K562 (cell line): ENCODE measurements around the gene DAB2IP.

Experiments
- RBBP5 ChIP-seq: fragments of 200-600 bp; sonication (generic); IDR thresholded peaks from 2 replicates; pipeline ENCODE4 v1.6.1; 2012; ENCODE audit warnings: borderline replicate concordance, mild to moderate bottlenecking, low read length, control low read depth, inconsistent platforms; ENCODE audit not compliant: insufficient read depth, poor library complexity, severe bottlenecking
- SPI1 ChIP-seq: IDR thresholded peaks from 2 replicates; pipeline ENCODE4 v1.6.1; 2011; ENCODE audit warnings: low read depth, low read length, control low read depth, borderline replicate concordance
- TF ChIP-seq, protein P1 (sequence below): sonication (generic); formaldehyde crosslinking; IDR thresholded peaks from 2 replicates; pipeline ENCODE4 v1.8.0; 2022; ENCODE audit warnings: mild to moderate bottlenecking, missing genetic modification reagents

DNA sequence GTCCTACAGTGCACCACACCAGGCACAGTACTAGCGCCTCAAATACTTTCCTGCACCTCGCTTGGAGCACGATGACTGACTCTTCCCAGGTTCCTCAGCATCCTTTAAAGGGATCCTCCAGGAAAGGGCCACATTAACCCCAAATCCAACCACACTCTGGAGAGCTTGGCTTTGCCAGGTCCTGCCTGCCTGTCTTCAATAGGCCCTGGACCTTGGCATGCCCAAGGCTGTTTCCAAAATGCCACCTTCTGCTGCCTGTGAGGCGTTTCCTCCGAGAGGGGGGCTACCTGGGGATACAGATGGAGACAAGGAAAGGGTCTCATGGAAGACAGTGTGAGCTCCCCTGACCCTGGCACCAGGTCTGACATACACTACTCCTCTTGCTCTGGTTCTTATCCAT lies 169.9 kb downstream of the DAB2IP start:
- TF ChIP-seq SPI1 = no peak
- TF ChIP-seq, protein P1, sequence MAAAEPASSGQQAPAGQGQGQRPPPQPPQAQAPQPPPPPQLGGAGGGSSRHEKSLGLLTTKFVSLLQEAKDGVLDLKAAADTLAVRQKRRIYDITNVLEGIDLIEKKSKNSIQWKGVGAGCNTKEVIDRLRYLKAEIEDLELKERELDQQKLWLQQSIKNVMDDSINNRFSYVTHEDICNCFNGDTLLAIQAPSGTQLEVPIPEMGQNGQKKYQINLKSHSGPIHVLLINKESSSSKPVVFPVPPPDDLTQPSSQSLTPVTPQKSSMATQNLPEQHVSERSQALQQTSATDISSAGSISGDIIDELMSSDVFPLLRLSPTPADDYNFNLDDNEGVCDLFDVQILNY = no peak
- TF ChIP-seq RBBP5 = no peak
